PC-3 (cell line): ENCODE data around the gene TXNDC15. TPM values are rescaled to one million over a fixed set of nuclear protein-coding genes. Genes with fewer than 3 reads are reported as not detected.

Experiments used
- ATAC-seq: fragments of 200-7000 bp; cut with Tn5 transposase; 2 replicates; pipeline ENCODE4 v1.9.1; 2020; ENCODE audit warnings: mild to moderate bottlenecking, moderate library complexity
- BruUV-seq: library from RNA; stranded (reverse); fragments of 400-500 nt; replicated peaks from 2 replicates; lab custom pipeline; 2021; lab: Mats Ljungman, UMichigan
- CTCF ChIA-PET: fragments of 300-600 bp; sonication (Branson Sonifier 250); formaldehyde crosslinking; loops from one replicate; lab custom pipeline; 2022; ENCODE audit warnings: antibody characterized with exemption; lab: Charles Lee
- POLR2A ChIA-PET: fragments of 300-600 bp; sonication (Branson Sonifier 250); formaldehyde crosslinking; loops from one replicate; lab custom pipeline; 2022; ENCODE audit warnings: antibody characterized with exemption; ENCODE audit not compliant: unreplicated experiment; lab: Charles Lee
- DNase-seq: peaks from one replicate; pipeline ENCODE4 v3.0.0-alpha.2; 2015
- H2AFZ ChIP-seq: fragments of 300-600 bp; sonication (generic); 2 replicates; pipeline ENCODE4 v1.6.0; 2016; ENCODE audit warnings: antibody characterized with exemption, low read length
- H3F3A ChIP-seq: fragments of 300-600 bp; sonication (generic); one replicate; pipeline ENCODE4 v1.6.0; 2017; ENCODE audit warnings: antibody characterized with exemption, low read length, control low read depth, mild to moderate bottlenecking; ENCODE audit not compliant: unreplicated experiment
- H3K27ac ChIP-seq: fragments of 300-600 bp; sonication (generic); 2 replicates; pipeline ENCODE4 v1.5.1; 2016; ENCODE audit warnings: mild to moderate bottlenecking, low read length
- H3K27me3 ChIP-seq: fragments of 300-600 bp; sonication (generic); 2 replicates; pipeline ENCODE4 v1.6.1; 2016; ENCODE audit warnings: low read length, mixed read lengths
- H3K36me3 ChIP-seq: fragments of 300-600 bp; sonication (generic); 2 replicates; pipeline ENCODE4 v1.6.1; 2016; ENCODE audit warnings: low read depth, mixed run types, low read length, mixed read lengths
- H3K4me1 ChIP-seq: fragments of 300-600 bp; sonication (generic); 2 replicates; pipeline ENCODE4 v1.5.1; 2016; ENCODE audit warnings: low read length; ENCODE audit not compliant: insufficient read depth
- H3K4me2 ChIP-seq: fragments of 300-600 bp; sonication (generic); 2 replicates; pipeline ENCODE4 v1.6.0; 2016; ENCODE audit warnings: low read length
- H3K4me3 ChIP-seq: fragments of 300-600 bp; sonication (generic); 2 replicates; pipeline ENCODE4 v1.5.1; 2016; ENCODE audit warnings: mild to moderate bottlenecking, low read length, mixed read lengths
- H3K79me2 ChIP-seq: fragments of 300-600 bp; sonication (generic); 2 replicates; pipeline ENCODE4 v1.6.1; 2017; ENCODE audit warnings: low read length, mixed read lengths
- H3K9ac ChIP-seq: fragments of 300-600 bp; sonication (generic); 2 replicates; pipeline ENCODE4 v1.6.0; 2016; ENCODE audit warnings: mild to moderate bottlenecking, low read length
- H3K9me2 ChIP-seq: fragments of 300-600 bp; sonication (generic); replicated peaks from 2 replicates; pipeline ENCODE4 v1.6.1; 2016; ENCODE audit warnings: mixed run types, low read length, mixed read lengths
- H3K9me3 ChIP-seq: fragments of 300-600 bp; sonication (generic); 2 replicates; pipeline ENCODE4 v1.6.1; 2016; ENCODE audit warnings: low read length, mixed read lengths
- H4K20me1 ChIP-seq: fragments of 300-600 bp; sonication (generic); 2 replicates; pipeline ENCODE4 v1.6.1; 2016; ENCODE audit warnings: low read length, mixed read lengths
- CTCF ChIP-seq: fragments of 300-600 bp; sonication (generic); conservative IDR thresholded peaks from 2 replicates; pipeline ENCODE4 v1.5.1; 2017; ENCODE audit warnings: antibody characterized with exemption, low read depth, mild to moderate bottlenecking, low read length
- EZH2 ChIP-seq: fragments of 300-600 bp; sonication (generic); IDR thresholded peaks from one replicate; pipeline ENCODE4 v1.6.1; 2017; ENCODE audit warnings: antibody characterized with exemption, mild to moderate bottlenecking, low read length; ENCODE audit not compliant: unreplicated experiment
- EZH2phosphoT487 ChIP-seq: fragments of 300-600 bp; sonication (generic); IDR thresholded peaks from 2 replicates; pipeline ENCODE4 v1.6.1; 2018; ENCODE audit warnings: mild to moderate bottlenecking, antibody characterized with exemption, low read length, borderline replicate concordance
- intact Hi-C: fragments of 100-400 bp; cut with micrococcal nuclease; formaldehyde crosslinking; loops from 2 replicates; pipeline ENCODE4 v1.9.0; 2023
- total RNA-seq: library from RNA; depleted of rRNA; stranded (reverse); fragments of >200 nt; gene quantifications from 2 replicates; pipeline ENCODE4 v1.2.3, GENCODE V29; 2014

Gene TXNDC15
- total RNA-seq, 1 experiment from 2014 or later, result 42.6 TPM

- ATAC-seq (no peak), DNase-seq (no peak)
- no peaks in the 10 kb centered on the region for H3K9me2 ChIP-seq
- no peak overlapping the region for H3K4me2 ChIP-seq
- H4K20me1 ChIP-seq, result no peaks in the 10 kb centered on the region
- no peak overlapping the region for H3K9ac ChIP-seq
- no peaks in the 10 kb centered on the region for H3K4me1 ChIP-seq
- H3K79me2 ChIP-seq, result no peaks in the 10 kb centered on the region
- H3F3A ChIP-seq, result no peaks in the 10 kb centered on the region
- peaks cover 18% of the 10 kb centered on the region for H3K36me3 ChIP-seq
- H3K27ac ChIP-seq, result no peak overlapping the region
- TF ChIP-seq CTCF (no peak), EZH2phosphoT487 (no peak), EZH2 (no peak)
- no peak overlapping the region for H2AFZ ChIP-seq
- BruUV-seq, result no TSS peak
- H3K9me3 ChIP-seq, result no peaks in the 10 kb centered on the region
- intact Hi-C loops, result no loop called here
- no peak overlapping the region for H3K4me3 ChIP-seq
- H3K27me3 ChIP-seq, result no peaks in the 10 kb centered on the region
- ChIA-PET POLR2A (no interaction called here), CTCF (no interaction called here)
These were observed 49.0 kb upstream of the TXNDC15 start for GRCh38 chr5:134825212-134825611.

GRCh38 chr5:134833340-134834032, 40.7 kb upstream of the TXNDC15 start:
- no peak for DNase-seq
- H3K27ac ChIP-seq, result no peak overlapping the region
- no peaks in the 10 kb centered on the region for H3K9me2 ChIP-seq
- ChIA-PET CTCF (no interaction called here), POLR2A (no interaction called here)
- no peaks in the 10 kb centered on the region for H3K27me3 ChIP-seq
- peaks cover 4% of the 10 kb centered on the region for H3K36me3 ChIP-seq
- no peaks in the 10 kb centered on the region for H3F3A ChIP-seq
- H3K4me3 ChIP-seq, result no peak overlapping the region
- no peak overlapping the region for H3K9ac ChIP-seq
- H3K79me2 ChIP-seq, result no peaks in the 10 kb centered on the region
- no peaks in the 10 kb centered on the region for H3K9me3 ChIP-seq
- no TSS peak for BruUV-seq
- H3K4me1 ChIP-seq, result no peaks in the 10 kb centered on the region
- no peak overlapping the region for H3K4me2 ChIP-seq
- ATAC-seq, result no peak
- no peak overlapping the region for H2AFZ ChIP-seq
- no peak for TF ChIP-seq EZH2
- TF ChIP-seq CTCF, result no peak
- TF ChIP-seq EZH2phosphoT487, result no peak
- intact Hi-C loops, result no loop called here
- no peaks in the 10 kb centered on the region for H4K20me1 ChIP-seq

GRCh38 chr5:134835623-134836022, 38.5 kb upstream of the TXNDC15 start:
- no peak overlapping the region for H3K27ac ChIP-seq
- H3K79me2 ChIP-seq, result no peaks in the 10 kb centered on the region
- H2AFZ ChIP-seq, result no peak overlapping the region
- ATAC-seq, result no peak
- ChIA-PET POLR2A (interaction anchor here (0.6 kb wide), 1 partner anchor 37 kb away, joined by 7 read pairs; no protein-coding TSS in a partner anchor), CTCF (no interaction called here)
- H3K4me3 ChIP-seq, result no peak overlapping the region
- no peak for DNase-seq
- no peaks in the 10 kb centered on the region for H3F3A ChIP-seq
- H3K4me2 ChIP-seq, result no peak overlapping the region
- intact Hi-C loops, result no loop called here
- H4K20me1 ChIP-seq, result no peaks in the 10 kb centered on the region
- no peaks in the 10 kb centered on the region for H3K9me3 ChIP-seq
- no peak for TF ChIP-seq EZH2phosphoT487
- no peak for TF ChIP-seq CTCF
- no TSS peak for BruUV-seq
- H3K4me1 ChIP-seq, result no peaks in the 10 kb centered on the region
- H3K9me2 ChIP-seq, result no peaks in the 10 kb centered on the region
- no peak overlapping the region for H3K9ac ChIP-seq
- no peaks in the 10 kb centered on the region for H3K27me3 ChIP-seq
- no peaks in the 10 kb centered on the region; the same call in 1 of the 2 replicates for H3K36me3 ChIP-seq
